ENCODE measurements around the gene CHD6.

The CHD6 gene

DNA sequence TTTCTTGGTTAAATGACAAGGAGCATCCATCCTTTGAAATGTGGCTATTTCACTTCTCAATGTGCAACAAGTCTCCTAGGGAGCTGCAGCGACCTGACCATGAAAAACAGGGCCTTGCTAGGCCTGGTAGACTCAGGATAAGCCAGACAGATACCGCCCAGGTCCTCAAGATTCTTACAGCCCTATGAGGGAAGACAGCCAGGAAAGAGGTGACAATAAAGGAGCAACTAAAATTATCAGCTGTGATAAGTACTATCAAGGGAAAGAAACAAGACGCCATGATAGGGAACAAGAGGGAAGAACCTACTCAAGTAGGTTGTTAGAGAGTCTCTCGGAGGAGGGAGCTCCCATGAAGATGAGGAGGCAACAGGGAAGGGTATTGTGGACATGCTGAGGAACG lies 200.1 kb downstream of the CHD6 start:
- DNase-seq, result no peak

DNA sequence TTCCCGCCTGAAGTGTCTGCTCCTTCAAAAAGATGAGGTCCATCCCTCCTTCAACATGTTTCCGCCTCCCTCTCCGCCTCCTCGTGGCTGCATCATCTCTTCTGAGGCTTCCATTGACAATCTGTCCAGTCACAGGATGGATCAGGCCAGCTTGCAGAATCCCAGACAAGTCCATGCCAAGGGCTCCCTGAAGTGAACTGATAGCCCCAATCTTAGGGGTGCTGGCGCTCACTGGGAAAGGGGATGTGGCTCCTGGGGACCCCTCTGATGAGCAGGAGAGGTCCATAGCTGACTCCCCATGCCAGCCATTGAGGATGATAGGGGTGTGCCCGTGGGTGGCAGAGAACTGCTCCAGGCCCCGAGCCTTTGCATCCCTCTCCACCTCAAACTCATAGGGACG lies 203.0 kb downstream of the CHD6 start:
- no peak for DNase-seq

DNA sequence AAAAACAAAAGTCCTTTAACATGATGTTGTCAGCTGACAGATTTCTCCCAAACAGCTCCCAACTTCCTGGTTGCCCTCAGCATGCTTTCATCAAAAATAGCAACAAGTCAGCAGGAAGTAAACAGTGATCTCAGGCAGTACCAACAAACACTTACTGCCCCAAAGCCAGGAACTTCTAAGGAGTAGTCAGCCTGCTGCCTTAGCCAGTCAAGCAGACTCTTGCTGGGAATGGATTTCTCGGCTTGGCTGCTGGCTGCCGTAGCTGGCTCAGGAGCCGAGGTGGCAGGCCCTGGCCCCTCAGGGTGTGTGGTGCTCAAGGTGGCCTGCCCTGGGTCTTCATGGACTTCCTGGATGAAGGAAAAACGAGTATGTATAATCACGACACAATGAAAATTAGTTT lies 205.0 kb downstream of the CHD6 start:
- DNase-seq, result no peak

DNA sequence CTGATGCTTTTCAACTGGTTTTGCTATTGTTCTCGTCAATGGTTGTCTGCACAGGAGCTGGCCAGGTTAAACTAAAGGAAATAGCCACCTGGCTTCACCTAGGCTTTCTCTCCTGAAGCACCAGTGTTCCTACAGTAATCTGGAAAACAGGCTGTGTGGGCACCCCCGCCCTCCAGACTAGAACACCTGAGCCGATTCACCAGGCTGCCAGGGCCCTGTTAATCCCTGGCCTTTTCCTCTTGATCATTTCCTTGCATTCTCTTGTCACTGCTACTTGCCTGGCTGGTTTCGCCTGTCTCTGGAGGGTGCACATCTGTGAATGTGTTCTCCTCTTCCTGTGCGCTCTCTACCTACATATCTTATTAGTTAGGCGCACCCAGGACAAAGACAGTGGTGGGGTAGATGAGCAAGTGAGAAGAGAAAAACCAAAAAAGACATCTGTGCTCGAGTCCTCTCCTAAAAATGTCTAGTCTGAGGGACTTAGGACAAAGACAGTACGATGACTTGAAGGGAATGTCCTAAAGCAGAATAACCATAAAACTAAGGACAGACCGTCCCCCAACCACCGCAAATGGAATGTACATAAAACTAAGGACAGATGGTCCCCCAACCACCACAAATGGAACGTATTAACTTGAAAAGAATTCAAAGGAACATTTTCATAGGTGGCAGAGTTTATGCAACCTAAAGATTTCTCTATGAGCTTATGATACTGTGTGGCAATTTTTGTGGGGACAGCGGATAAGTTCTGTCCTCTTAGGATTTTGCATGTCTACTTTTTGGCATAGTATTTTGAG lies 205.7 kb downstream of the CHD6 start:
- DNase-seq, result no peak

DNA sequence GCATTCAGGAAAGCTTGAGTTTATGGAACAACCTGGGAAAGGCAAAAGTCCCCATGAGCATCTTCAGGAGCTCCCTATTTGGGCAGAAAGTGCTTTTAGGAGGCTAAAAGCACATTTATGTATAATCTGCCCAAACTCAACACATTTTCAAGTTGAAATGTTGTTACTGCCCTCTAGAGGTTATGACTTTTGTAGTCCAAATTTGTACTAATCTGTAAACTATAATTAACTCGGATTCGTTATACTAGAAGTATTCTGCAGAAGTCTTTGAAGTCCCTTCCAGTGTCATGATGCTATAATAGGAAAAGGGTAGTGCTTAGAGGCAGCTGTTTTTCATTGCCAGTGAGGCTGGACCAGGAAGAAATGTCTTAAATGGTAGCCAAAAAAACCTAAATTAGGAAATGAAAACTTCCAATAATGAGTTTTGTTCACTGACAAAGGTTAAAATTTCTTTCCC lies 206.8 kb downstream of the CHD6 start:
- DNase-seq, result no peak

DNA sequence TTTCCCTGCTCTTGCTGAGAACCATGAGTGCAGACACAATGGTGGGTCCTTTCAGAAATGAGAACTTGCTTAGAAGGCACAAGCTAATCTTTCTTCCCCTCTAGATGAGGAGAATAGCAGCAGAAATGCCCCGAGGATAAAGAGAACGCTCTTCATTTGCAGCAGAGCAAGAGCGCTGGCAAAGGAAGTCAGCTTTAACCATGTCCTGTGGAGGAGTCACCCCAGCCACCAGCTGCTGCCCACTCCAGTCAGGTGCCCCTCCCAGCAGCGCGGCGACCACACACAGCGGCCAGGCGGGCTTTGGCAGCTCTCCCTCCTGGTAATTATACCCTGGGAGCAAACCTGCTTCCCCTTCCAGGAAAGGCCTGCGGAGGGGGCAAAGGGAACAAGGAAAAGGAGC lies 209.2 kb downstream of the CHD6 start:
- DNase-seq, result no peak

DNA sequence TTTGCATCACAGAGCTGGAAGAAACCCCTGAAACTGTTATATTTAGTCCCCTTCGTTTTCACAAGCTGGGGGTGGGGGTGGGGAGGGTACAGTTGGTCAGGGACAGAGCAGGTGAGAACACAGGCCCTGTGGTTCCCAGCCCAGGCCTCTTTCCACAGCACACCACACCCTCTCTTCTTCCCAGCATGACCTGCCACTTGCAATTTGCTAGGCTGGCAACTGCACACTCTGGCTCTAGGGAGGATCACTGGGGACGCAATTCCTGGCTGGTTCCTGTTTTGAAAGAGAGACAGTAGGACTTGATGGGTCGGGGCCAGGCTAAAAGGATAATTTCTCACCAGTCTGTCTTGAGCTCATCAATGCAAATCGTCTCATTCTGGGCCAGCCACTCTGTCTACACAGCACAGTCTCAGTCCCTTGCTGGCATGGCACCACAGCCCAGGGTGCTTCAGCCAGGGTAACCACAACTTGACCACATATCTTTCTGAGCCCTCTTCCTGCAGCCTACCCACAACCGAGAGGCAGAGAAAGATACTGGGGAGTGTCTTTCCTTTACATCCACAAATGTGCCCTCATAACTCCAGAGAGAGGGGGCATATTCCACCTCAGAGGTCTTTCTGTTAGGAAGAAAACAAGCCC lies 209.9 kb downstream of the CHD6 start:
- no peak for DNase-seq

DNA sequence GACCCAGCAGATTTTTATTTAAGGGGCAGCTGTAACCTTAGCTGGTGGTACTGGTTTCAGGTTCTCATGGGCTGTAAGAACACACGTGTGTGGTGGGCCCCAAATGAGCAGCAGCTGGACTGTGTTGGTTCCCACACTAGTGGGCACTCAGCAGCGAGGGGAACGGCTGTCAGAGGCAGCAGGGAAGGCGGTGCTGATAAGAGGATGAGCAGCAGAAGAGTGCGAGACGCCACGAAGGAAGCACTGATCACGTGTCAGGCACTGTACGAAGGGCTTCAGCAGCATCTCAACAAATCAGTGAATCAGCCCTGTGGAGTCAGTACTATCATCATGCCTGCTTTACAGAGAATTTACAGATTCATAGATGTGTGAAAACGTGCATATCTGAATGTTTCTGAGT lies 210.6 kb downstream of the CHD6 start:
- no peak for DNase-seq

DNA sequence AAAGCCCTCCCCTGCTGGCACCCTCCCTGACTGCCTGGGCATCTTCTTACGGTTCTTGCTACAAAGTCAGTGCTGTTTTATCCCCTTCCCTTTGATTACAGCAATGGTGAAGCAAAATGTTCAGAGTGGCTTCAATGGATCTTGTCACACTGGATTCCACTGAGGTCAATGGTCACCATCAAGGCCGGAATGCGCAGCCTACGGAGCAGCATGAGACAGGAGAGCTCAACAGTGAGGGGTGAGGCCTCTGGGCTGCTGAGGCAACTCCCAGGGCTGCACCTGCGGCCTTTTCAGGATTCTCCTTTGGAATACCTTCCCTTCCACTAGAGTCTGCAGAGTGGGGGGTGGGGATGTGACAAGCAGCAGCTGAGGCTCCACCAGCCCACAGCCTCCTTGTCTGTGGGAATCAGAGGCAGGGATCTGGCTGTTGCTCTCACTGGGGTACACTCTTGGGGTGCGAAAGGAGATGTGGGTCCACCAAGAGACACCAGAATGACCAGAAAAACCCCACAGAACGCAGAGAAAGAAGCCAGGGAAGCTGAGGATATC lies 211.2 kb downstream of the CHD6 start:
- no peak for DNase-seq

DNA sequence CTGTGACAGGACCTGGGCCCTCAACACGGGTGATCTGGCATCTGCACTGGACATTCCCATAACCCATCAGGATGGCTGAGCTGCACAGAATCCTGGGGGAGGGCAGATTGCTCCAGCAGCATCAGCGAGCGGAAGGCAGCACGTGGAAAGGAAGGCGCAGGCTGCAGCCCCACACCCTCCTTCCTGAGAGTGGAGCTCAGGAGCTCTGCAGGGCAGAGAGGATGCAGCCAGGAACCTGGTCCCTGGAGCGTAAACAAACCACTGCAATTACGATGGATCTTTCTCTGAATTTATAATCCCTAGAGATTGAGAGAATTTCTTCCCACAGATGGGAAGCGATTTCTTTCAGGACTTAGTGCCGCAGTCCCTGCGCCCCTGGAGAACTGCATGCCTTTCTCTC lies 211.8 kb downstream of the CHD6 start:
- DNase-seq, result no peak

DNA sequence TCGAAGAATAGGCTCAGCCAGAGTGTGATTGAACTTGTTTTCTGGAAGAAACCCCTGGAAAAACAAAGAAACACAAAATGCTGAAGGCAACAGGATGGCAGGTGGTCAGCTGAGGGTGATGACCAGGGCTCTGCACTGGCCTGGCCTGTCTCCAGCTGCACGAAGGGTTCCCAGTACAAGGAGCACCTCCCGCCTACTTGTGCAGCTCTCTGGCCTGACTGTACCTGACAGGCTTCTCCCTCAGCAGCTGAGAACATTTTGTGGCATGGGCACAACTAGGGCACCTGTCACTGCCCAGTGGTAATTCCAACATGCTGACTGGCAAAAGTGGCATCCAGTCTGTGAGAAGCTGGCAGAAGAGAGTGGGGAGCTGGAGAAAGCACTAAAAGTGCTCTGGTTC lies 212.7 kb downstream of the CHD6 start:
- no peak for DNase-seq

DNA sequence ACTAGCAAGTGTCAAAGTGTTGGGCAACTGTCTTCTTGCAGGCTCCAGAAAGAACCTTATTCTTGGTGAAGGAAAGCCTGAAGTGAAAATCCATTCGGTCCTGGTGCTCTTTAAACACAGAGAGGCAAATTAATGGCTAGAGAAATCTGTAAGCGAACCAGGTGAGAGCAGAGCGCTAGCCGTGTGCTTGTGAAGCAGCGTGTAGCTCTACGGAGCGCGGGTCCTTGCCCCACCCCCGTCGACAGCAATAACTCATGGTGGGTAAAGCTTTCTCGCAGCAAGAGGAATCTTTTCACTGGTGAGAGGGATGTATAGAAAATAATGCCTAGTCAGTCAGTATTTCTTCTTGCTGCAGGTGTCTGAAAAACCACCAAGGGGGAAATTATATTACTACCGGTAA lies 214.6 kb downstream of the CHD6 start:
- no peak for DNase-seq

DNA sequence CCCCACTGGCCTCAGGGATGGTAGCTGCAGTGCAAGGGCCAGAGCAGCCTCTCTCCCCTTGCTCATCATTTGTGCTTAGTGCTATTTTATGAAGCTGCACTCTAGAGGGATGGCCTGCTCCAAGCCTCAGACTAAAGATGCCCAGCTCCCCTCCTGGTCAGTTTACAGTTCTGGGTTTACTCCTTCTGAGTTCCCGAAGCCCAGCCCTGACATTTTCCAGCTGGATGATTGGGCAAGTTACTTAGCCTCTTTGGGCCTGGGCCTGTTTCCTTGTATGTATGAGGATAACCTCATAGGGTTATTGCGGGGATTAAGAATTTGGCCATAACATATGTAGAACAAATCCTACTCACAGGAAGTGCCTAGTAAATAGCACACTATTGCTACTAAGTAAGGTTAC lies 219.8 kb downstream of the CHD6 start:
- no peak for DNase-seq

DNA sequence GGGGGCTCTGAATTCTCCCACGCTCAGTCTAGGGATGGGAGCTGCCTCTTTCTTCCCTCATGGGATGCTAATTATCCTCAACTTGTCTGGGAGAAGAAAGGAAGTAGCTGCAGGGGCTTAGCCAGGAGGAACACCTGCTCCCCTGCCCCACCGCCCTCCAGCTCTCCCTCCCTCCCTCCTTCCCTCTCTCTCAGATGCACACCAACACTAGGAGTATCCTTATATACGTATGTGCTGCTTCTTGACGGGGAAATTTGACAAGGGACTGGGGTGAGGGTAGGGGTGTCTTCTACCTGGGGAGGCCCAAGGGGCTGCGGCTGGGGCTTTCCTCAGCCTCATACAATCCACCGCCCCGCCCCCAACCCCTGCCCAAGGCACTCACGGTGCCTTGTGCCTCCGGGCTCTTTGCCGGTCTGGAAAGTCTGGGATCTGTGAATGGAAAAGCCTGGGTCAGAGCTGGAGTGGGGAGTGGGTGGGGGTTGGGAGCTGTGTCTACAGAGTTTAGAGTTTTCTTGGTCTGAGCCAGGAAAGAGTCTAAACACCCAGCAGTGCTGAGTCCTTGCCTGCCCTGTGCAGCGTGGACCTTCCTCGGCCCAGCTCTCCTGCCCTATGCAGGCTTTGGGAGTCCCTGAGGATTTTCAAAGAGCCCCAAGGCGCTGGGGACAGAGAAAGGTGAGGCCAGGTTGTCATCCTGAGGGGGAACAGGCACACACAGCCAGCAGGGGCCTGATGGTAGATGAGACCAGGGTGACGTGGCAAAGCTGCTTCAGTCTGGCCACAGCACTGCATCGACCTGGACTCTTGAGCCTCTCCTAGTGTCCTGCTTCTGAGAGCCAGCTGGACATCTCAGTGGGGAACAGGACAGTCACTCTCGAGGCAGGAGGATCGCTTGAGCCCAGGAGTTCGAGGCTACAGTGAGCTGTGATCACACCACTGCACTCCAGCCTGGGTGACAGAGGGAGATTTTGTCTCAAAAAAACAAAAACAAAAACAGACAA lies 222.2 kb downstream of the CHD6 start:
- no peak for DNase-seq

DNA sequence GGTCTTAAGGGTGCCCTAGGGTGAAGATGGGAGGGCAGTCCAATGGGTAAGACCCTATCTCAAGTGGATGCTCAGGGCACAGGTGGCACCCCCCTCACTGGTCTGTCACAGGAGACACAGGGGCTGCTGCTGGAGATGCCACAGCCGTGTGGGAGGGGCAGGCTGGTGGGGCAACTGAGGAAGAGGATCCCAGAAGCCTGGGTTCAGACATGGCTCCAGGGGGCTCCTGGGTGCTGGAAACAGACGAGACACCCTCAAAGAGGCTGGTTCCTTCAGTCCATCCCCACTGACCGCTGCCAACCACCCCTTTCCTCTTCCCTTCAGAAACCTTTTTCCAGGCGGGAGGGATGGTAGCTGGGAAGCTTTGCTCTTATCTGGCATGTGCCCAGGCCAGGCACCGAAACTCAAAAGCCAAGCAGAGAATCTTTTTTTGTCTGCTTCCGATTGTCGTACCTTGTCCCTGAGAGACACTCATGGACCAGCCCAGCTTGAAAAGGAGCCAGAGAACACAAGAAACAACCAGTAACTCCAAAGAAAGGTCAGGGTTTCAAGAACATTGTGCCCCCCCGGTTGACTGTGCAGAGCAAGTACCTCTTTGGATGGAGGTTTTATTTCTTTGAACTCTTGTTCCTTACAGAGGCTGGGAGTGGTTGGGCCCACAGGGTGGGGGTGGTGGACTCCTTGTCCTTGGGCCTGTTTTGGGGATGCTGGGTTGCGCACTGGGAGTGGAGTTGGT lies 223.1 kb downstream of the CHD6 start:
- no peak for DNase-seq

DNA sequence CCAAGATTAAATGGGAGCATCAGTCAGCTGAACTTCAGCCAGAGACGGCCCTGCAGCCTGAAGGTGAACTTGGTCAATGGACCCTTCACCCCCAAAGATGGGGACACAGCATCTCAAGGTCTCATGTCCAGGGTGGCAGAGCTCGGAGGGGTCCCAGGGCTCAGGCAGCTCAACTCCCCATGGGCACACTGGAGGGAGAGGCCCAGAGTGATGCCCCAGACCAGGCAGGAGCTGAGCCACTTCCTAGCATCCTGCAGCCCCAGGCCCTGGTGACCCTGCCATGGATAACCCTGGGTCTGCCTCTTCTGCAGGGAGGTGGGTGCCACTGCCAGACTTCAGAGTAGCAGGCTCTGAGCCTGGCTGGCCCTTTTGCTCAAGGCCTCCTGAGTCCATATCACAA lies 224.1 kb downstream of the CHD6 start:
- no peak for DNase-seq

DNA sequence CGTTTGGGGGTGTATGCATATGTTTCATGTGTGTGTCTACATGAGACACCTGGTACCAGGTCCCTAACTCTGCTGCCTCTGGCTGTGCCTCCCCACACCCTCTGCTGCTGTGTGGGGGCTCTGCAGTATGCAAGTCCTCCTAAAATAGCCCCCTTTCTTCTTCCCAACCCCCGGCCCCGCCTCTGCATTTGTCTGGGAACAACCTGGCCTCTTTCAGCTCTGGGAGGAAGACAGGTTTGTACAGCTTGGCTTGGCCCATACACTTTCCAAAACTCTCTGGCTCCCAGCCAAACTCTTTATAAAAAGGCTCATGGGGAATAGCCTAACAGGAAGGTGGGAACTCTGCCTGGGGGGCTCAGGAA lies 224.5 kb downstream of the CHD6 start:
- no peak for DNase-seq

DNA sequence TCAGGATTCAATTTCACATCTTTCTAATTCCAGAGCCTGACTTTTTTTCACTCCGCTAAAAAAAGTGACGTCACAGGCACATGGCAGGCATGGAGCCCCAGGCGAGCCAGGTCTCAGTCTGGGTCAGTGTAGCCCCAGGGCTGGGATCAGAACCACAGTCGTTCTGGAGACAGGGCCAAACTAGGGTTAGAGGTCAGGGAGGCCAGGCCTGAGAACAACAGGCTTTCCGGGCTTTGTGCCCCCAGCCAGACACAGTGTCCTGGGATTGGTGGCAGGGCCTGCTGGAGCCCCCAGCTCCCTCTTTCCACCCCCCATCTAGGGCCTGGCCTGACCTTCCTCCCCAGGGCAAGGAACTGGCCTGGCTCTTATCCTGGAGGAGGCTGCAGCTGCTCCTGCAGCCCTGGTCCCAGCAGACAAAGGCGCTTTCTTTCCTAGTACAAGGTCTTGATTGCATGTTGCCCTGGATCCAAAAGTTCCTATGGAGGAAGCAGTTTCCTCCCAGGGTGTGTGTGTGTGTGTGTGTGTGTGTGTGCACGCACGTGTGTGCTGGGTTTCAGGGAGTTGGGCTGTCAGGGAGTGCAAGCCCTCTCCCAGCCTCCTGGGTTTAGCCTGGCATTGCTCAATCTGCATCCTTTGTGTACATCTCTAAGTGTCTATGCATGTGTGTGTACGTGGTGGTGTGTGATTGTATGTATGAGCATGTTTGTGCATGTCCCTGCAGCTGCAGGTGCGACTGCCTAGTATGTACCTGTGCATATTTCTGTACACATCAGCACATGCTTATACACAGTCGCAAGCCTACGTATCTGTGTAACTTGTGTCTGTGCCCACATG lies 225.1 kb downstream of the CHD6 start:
- no peak for DNase-seq

DNA sequence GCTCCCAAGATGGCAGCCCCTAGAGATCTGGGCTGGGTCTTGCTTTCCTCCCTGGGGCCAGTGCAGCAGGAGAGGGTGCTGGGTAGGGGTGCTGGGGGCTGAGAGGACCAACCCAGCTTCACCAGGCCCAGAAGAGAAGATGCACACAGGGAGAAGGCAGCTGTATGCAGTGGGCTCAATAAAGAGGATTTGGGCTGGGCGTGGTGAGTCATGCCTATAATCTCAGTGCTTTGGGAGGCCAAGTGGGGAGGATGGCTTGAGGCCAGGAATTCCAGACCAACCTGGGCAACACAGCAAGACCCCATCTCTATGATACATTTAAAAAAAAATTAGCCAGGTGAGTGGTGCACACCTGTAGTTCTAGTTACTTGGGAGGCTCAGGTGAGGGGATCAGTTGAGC lies 225.9 kb downstream of the CHD6 start:
- no peak for DNase-seq

DNA sequence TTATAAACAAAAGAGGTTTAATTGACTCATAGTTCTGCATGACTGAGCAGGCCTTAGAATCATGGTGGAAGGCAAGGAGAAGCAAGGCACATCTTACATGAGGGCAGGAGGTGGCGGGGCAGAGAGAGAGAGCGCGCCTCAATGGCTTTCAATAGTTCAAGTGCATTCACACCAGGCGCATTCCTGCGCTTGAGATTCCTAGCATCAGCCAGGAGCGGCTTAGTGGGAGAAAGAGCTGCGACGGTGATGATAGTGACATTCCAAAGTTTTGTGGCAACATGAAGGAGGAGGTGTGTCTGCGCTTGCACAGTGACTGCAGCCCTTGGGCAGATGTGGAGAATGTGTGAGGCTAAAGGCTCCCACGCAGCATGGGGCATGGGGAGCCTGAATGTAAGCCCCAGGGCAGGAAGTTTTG lies 226.6 kb downstream of the CHD6 start:
- DNase-seq, result no peak

DNA sequence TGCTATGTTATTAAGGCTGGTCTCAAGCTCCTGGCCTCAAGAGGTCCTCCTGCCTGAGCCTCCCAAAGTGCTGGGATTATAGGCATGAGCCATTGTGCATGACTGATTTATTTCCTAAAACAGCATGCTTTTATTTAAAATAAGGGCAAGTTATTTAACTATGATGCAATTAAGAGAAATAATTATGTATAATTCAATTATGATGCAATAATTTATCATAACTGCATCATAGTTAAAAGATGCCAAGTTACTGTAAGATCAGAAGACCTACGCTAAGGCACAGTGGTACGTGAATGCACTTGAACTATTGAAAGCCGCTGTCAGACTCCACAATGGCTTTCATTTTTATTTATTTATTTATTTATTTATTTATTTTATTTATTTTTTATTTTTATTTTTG lies 227.3 kb downstream of the CHD6 start:
- DNase-seq, result no peak

DNA sequence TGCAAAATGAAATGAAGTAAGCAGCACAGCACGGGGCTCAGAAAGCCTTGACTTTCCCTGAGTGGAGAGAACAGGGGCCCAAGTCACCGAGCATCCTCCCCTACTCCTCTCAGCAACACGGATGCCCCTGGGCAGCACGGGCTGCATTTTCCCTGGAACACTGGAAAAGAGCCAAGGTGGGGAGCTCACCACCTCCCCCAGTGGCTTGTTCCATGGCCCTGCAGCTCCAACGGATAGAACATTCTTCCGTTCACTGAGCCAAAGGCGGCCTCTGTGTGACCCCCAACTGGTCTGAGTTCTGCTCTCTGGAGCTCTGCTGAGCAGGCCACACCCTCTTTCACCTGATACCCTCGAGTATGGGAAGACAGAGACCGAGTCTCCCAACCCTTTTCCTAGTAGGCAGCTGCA lies 230.7 kb downstream of the CHD6 start:
- no peak for DNase-seq

All from stimulated activated CD4-positive, alpha-beta T cell treated with anti-CD3 and anti-CD28 coated beads, Interleukin-4, amount 100 ng/mL, for 4 hours (primary cell).